ENCODE measurements around the gene RNPS1. TPM values are rescaled to one million over a fixed set of nuclear protein-coding genes. Genes with fewer than 3 reads are reported as not detected.

Gene RNPS1
- total and polyA plus RNA-seq, 2 of the 4 experiments (the other 2 are of a cell fraction), result 57.5 to 192 TPM

DNA sequence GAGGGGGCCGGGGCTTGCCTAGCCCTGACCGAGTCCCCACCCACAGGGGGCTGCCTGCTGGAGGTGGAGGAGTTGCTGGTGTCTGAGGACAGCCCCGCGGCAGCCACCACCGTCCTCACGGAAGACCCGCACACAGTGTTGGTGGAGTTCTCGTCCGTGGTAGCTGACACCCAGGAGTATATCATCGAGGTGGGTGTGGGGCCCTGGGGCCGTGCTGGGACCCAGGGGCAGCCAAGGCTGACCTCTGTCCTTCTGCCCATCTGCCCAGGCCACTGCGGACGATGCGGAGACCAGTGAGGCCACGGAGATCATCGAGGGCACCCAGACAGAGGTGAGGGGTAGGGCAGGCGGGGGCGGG lies 33.1 kb downstream of the RNPS1 start:
- no TSS peak for BruUV-seq (replicated peaks)
- WGBS, 2 experiments (ENCODE audit: extremely low coverage in 2 of 2, insufficient read length in 1 of 2), result 95% methylated on average over 11 of the region's 18 CpGs; no CpG with 5 or more reads in 1 of the 2 experiments
- no peak overlapping the region for H3K27ac ChIP-seq (ENCODE audit: insufficient read depth, low read length)

More for the DNA sequence above, 33.1 kb downstream of the RNPS1 start:
- DNase-seq, result no peak
- H2AFZ ChIP-seq (replicated peaks; ENCODE audit: low read length, poor library complexity), result no peak overlapping the region
- H3K14ac ChIP-seq (replicated peaks; ENCODE audit: low read depth, low read length), result no peak overlapping the region
- H2BK120ac ChIP-seq (ENCODE audit: low read depth, low read length), result no peak overlapping the region
- no peak overlapping the region for H2BK5ac ChIP-seq (ENCODE audit: low read depth, low read length, poor library complexity, severe bottlenecking)
- ChIA-PET CTCF (no interaction called here), POLR2A (ENCODE audit: unreplicated experiment) (no interaction called here)
- no peak overlapping the region for H4K8ac ChIP-seq (ENCODE audit: low read depth in 2 of 2, low read length in 2 of 2)
- ATAC-seq (ENCODE audit: low read depth), result no peak
- H3K4me3 ChIP-seq (ENCODE audit: insufficient read depth, low read depth, low read length), result no peak overlapping the region
- no peaks in the 10 kb centered on the region for H3K79me1 ChIP-seq (ENCODE audit: low read depth in 1 of 2, low read length in 2 of 2)
- no peak overlapping the region for H3K18ac ChIP-seq (ENCODE audit: low read depth, low read length)
- no peak overlapping the region for H2BK20ac ChIP-seq (ENCODE audit: low read depth, low read length)
- no peak overlapping the region for H3K4me2 ChIP-seq (ENCODE audit: low read depth, low read length)
- H2AK5ac ChIP-seq (ENCODE audit: low read depth, low read length), result no peak overlapping the region
- H2BK15ac ChIP-seq (ENCODE audit: low read depth, low read length), result no peak overlapping the region
- peaks cover 52% of the 10 kb centered on the region for H3K36me3 ChIP-seq (ENCODE audit: control insufficient read depth, insufficient read depth, low read length)
- H3K23ac ChIP-seq (ENCODE audit: low read depth, low read length), result no peak overlapping the region
- H3K4ac ChIP-seq (ENCODE audit: low read depth, low read length), result no peak overlapping the region
- no peak overlapping the region for H4K91ac ChIP-seq (ENCODE audit: insufficient read depth, low read depth, low read length)
- H4K5ac ChIP-seq (ENCODE audit: low read depth, low read length), result no peak overlapping the region
- no peak overlapping the region for H3K9ac ChIP-seq (ENCODE audit: low read depth, low read length)
- H4K20me1 ChIP-seq (ENCODE audit: insufficient read depth, low read length), result peaks cover 14% of the 10 kb centered on the region
- no peak overlapping the region for H2AK9ac ChIP-seq (replicated peaks; ENCODE audit: low read depth, low read length, poor library complexity)
- peaks cover 9% of the 10 kb centered on the region for H3K27me3 ChIP-seq (ENCODE audit: control insufficient read depth, insufficient read depth, low read length)
- H3K56ac ChIP-seq (ENCODE audit: extremely low read depth, insufficient read depth, low read length), result no peak overlapping the region
- in situ Hi-C loops (cut with MboI; ENCODE audit: low sequenced_read_pairs) (no loop called here), dilution Hi-C loops (cut with HindIII; ENCODE audit: low sequenced_read_pairs, unreplicated experiment) (no loop called here), intact Hi-C loops (cut with micrococcal nuclease) (no loop called here)
- no peaks in the 10 kb centered on the region for H3K9me3 ChIP-seq (ENCODE audit: control insufficient read depth, insufficient read depth, low read length)
- no peaks in the 10 kb centered on the region for H3K9me1 ChIP-seq (ENCODE audit: insufficient read depth, low read length)
- H3K4me1 ChIP-seq (ENCODE audit: control insufficient read depth, insufficient read depth, low read length), result peaks cover 5% of the 10 kb centered on the region; the same call in 1 of the 2 replicates
- TF ChIP-seq POLR2A (IDR thresholded peaks at IDR 0.05; ENCODE audit: low read depth, low read length), result no peak
- TF ChIP-seq RFX5 (IDR thresholded peaks at IDR 0.05; ENCODE audit: low read depth, low read length), result no peak
- no peak for TF ChIP-seq BHLHE40 (IDR thresholded peaks at IDR 0.05; ENCODE audit: low read depth, low read length)
- TF ChIP-seq USF2 (IDR thresholded peaks at IDR 0.05; ENCODE audit: low read depth, low read length), result no peak
- no peak for TF ChIP-seq SMC3 (IDR thresholded peaks at IDR 0.05; ENCODE audit: low read depth, low read length)
- TF ChIP-seq MAZ (IDR thresholded peaks at IDR 0.05; ENCODE audit: borderline replicate concordance, low read depth, low read length), result no peak
- TF ChIP-seq ELK1 (IDR thresholded peaks at IDR 0.05; ENCODE audit: borderline replicate concordance, low read depth, low read length), result no peak
- TF ChIP-seq MAFK (IDR thresholded peaks at IDR 0.05; ENCODE audit: low read depth, low read length), result no peak
- TF ChIP-seq CEBPB (IDR thresholded peaks at IDR 0.05; ENCODE audit: low read depth, low read length), result no peak
- TF ChIP-seq RAD21 (IDR thresholded peaks at IDR 0.05; ENCODE audit: low read length), result no peak
- TF ChIP-seq CHD1 (IDR thresholded peaks at IDR 0.05; ENCODE audit: low read depth, low read length), result no peak
- no peak for TF ChIP-seq MXI1 (IDR thresholded peaks at IDR 0.05; ENCODE audit: borderline replicate concordance, low read depth, low read length)
- TF ChIP-seq CTCF (conservative IDR thresholded peaks at IDR 0.05; ENCODE audit: low read depth, low read length), result no peak
- no peak for TF ChIP-seq RCOR1 (IDR thresholded peaks at IDR 0.05; ENCODE audit: insufficient replicate concordance, low read length)
- no peak for TF ChIP-seq NFE2L2 (IDR thresholded peaks at IDR 0.05; ENCODE audit: low read depth, low read length)
- no peak for TF ChIP-seq FOS (IDR thresholded peaks at IDR 0.05; ENCODE audit: low read depth, low read length)

Measured in IMR-90 (cell line).